ENCODE data around the gene CABP2.
"Not testable (repeated sequence)": the region's sequence is repeated elsewhere in the genome, so short reads cannot be mapped to it uniquely, and the experiment has no call there.

Gene CABP2

GRCh38 chr11:67522844-67523555 lies at the start of gene CABP2:
Gene CABP2 (minus strand): TSS chr11:67523446. CDS start chr11:67523326, 120 bp downstream.
- DNase-seq = no peak

- peak in 1 of 2 experiments; percentile 39 for DNase-seq
Measured at GRCh38 chr11:67572747-67573419, 49.6 kb upstream of the CABP2 start.

- DNase-seq = no peak
Measured at GRCh38 chr11:67572305-67572704, 49.1 kb upstream of the CABP2 start.

DNA sequence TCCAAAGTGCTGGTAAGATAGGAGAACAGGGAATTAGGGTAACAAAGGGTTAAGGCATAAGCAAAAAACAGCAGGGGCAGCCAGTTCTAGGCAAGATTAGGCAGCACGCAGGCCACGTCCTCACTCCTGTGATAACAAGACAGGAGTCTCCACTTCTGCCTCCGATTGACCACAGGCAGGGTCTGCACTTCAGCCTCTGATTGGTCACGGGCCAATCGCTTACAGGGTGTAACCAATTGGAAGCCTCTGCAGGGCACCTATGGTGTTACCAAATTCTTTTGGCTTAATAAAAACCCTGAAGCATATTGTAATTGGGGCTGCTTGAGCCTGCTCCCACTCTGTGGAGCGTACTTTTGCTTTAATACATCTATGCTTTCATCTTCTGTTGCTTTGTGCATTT lies 48.2 kb upstream of the CABP2 start:
- DNase-seq = no peak

DNA sequence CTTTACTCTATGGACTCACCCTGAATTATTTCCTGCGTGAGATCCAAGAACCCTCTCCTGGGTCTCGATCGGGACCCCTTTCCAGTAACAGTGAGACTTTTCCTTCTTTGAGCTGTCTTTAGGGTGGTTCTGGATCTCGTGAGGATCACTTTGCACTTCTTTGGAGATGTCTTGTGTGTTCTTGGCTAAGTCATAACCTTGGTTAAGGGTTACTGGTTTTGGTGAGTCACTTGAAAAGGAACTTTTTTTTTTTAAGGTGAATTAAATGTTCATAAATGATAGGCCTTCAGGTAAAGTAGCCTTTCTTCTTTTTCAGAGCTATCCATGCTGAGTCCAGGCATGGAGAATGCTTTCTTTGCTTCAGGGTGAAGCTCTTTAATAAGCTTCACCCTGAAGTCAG lies 41.0 kb upstream of the CABP2 start:
- DNase-seq = no peak

DNA sequence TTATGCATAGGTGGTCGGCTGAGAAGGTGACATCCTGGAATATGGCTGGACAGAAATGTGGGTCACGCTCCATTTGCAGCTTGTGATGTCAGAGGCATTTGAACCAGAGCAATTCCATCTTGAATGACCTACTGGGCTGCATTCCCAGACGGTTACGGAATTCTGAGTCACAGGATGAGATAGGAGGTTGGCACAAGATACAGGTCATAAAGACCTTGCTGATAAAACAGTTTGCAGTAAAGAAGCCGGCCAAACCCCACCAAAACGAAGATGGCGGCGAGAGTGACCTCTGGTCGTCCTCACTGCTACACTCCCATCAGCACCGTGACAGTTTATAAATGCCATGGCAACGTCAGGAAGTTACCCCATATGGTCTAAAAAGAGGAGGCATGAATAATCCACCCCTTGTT lies 40.5 kb upstream of the CABP2 start:
- DNase-seq = not testable (repeated sequence)

GRCh38 chr11:67562963-67563704 lies 39.9 kb upstream of the CABP2 start:
- DNase-seq = no peak

GRCh38 chr11:67561971-67562619 lies 38.8 kb upstream of the CABP2 start:
- DNase-seq = no peak

- no peak for DNase-seq
Measured at GRCh38 chr11:67558084-67558772, 35.0 kb upstream of the CABP2 start.

GRCh38 chr11:67556244-67556643 lies 33.0 kb upstream of the CABP2 start:
- DNase-seq = no peak

DNA sequence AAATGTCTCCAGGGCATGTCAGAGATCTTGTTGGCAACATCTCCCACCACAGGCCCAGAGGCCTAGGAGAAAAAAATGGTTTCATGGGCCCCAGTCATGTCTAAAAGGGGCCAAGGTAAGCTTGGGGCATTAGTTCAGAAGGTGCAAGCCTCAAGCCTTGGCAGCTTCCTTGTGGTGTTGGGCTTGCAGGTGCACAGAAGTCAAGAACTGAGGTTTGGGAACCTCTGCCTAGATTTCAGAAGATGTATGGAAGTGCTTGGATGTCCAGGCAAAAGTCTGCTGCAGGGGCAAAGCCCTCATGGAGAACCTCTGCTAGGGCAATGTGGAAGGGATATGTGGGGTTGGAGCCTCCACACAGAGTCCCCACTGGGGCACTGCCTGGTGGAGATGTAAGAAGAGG lies 28.5 kb upstream of the CABP2 start:
- not testable (repeated sequence) for DNase-seq

- DNase-seq = no peak
Measured at GRCh38 chr11:67551127-67551526, 27.9 kb upstream of the CABP2 start.

GRCh38 chr11:67548555-67549110 lies 25.4 kb upstream of the CABP2 start:
- DNase-seq = no peak

DNA sequence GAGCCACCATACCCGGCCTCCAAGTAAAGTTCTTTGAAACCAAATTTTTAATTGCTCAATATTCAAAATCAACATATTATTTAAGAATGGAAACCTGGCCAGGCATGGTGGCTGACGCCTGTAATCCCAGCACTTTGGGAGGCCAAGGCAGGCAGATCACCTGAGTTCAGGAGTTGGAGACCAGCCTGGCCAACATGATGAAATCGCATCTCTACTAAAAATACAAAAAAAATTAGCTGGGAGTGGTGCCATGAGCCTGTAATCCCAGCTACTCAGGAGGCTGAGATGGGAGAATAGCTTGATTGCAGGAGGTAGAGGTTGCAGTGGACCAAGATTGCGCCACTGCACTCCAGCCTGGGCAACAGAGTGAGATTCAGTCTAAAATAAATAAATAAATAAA lies 24.9 kb upstream of the CABP2 start:
- DNase-seq = not testable (repeated sequence)

DNA sequence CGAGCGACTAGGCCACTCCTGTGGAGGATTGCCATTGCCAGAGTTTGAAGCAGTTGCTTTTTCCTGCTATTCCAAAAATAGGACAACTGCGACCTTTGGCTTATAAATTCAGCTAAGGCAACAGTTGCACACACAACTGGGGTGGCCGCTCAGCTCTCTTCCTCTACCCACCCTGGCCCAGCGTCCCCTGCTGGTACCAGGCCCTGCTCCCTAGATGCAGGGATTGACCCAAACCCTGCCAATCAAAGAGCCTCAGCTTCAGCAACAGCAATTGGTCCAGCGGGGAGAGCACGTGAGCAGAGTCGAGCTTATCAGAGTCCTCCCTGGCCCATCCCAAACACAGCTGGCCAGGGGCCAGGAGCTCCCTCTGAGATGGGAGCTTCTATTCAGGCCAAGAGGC lies 22.0 kb upstream of the CABP2 start:
- DNase-seq = no peak

- no peak for DNase-seq
Measured at GRCh38 chr11:67544616-67545242, 21.5 kb upstream of the CABP2 start.

- DNase-seq = no peak
Measured at GRCh38 chr11:67543585-67543984, 20.3 kb upstream of the CABP2 start.

- no peak for DNase-seq
Measured at GRCh38 chr11:67542971-67543370, 19.7 kb upstream of the CABP2 start.

- DNase-seq = no peak
Measured at GRCh38 chr11:67542169-67542568, 18.9 kb upstream of the CABP2 start.

DNA sequence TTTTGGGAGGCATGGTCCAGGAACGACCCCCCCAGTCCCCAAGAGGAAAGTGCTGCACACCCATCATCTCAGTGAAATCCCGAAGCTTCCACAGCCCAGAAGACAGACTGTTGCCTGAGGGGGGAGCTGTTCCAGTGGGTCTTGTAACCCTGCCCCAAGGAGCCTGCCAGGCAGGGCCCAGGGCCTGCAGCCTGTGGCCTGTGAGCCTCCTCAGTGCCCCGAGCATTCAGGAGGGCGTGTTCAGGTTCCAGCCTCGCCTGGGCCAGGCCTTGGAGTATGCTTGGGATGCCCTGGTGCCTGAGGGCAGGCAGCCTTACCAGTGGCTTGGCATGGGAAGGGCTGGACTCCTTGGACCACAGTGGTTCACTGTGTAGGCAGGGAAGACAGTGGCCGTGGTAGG lies 18.0 kb upstream of the CABP2 start:
- no peak for DNase-seq

GRCh38 chr11:67539550-67539949 lies 16.3 kb upstream of the CABP2 start:
- DNase-seq = no peak

Data from activated T-cell treated with anti-CD3 and anti-CD28 coated beads, Interleukin-2, amount 50 U/mL, for 48 hours (primary cell).